GM19351 (cell line): Measurements from ENCODE around the gene PARP2.
"Not testable (repeated sequence)": the region's sequence is repeated elsewhere in the genome, so short reads cannot be mapped to it uniquely, and the experiment has no call there.

ENCODE experiments used
- ATAC-seq: cut with Tn5 transposase; IDR thresholded peaks from one replicate; pipeline ENCODE4 v1.9.1; 2021; ENCODE audit warnings: mild to moderate bottlenecking, moderate library complexity; ENCODE audit not compliant: unreplicated experiment

The PARP2 gene

GRCh38 chr14:20343092-20343861 is at the start of gene PARP2:
TSS of gene PARP2 (plus strand) at chr14:20343635. CDS start at chr14:20343642, 7 bp downstream.
- peak; percentile 91 for ATAC-seq

- ATAC-seq, result no peak
Measured at GRCh38 chr14:20294636-20295035, 48.8 kb upstream of the PARP2 start.

GRCh38 chr14:20295067-20295466 is 48.4 kb upstream of the PARP2 start:
- ATAC-seq, result peak; percentile 87

GRCh38 chr14:20302042-20302755 is 41.2 kb upstream of the PARP2 start:
- no peak for ATAC-seq

GRCh38 chr14:20305265-20306078 is 38.0 kb upstream of the PARP2 start, which contains the start of gene TTC5:
TSS of gene TTC5 (minus strand) at chr14:20305951. CDS start at chr14:20305937, 14 bp downstream.
- peak; percentile 97 for ATAC-seq

- ATAC-seq, result peak; percentile 7
Measured at GRCh38 chr14:20306079-20306423, 37.4 kb upstream of the PARP2 start.

- ATAC-seq, result no peak
Measured at GRCh38 chr14:20314026-20314425, 29.4 kb upstream of the PARP2 start.

GRCh38 chr14:20317720-20318119 is 25.7 kb upstream of the PARP2 start:
- ATAC-seq, result no peak

- no peak for ATAC-seq
Measured at GRCh38 chr14:20327005-20327869, 16.2 kb upstream of the PARP2 start.

GRCh38 chr14:20328705-20329104 is 14.7 kb upstream of the PARP2 start:
- no peak for ATAC-seq

- ATAC-seq, result no peak
Measured at GRCh38 chr14:20329355-20329754, 14.1 kb upstream of the PARP2 start.

GRCh38 chr14:20331053-20331613 is 12.3 kb upstream of the PARP2 start:
- no peak for ATAC-seq

GRCh38 chr14:20332431-20332787 is 11.0 kb upstream of the PARP2 start:
- no peak for ATAC-seq

- peak; percentile 96 for ATAC-seq
Measured at GRCh38 chr14:20332788-20333493, 10.5 kb upstream of the PARP2 start, which contains the start of gene CCNB1IP1. TSS of gene CCNB1IP1 (minus strand) at chr14:20333279. CDS start at chr14:20316523, 16,756 bp downstream.

GRCh38 chr14:20333494-20333841 is 10.0 kb upstream of the PARP2 start:
- no peak for ATAC-seq

GRCh38 chr14:20334017-20334416 is 9.4 kb upstream of the PARP2 start:
- no peak for ATAC-seq

GRCh38 chr14:20341032-20341431 is 2.4 kb upstream of the PARP2 start:
- ATAC-seq, result not testable (repeated sequence)

GRCh38 chr14:20341646-20342045 is 1.8 kb upstream of the PARP2 start:
- ATAC-seq, result no peak

- ATAC-seq, result no peak
Measured at GRCh38 chr14:20343862-20344220, 406 bp downstream of the PARP2 start.

GRCh38 chr14:20345366-20345765 is 1.9 kb downstream of the PARP2 start:
- no peak for ATAC-seq
